Measurements from ENCODE around the gene LACC1.

LACC1 gene

DNA sequence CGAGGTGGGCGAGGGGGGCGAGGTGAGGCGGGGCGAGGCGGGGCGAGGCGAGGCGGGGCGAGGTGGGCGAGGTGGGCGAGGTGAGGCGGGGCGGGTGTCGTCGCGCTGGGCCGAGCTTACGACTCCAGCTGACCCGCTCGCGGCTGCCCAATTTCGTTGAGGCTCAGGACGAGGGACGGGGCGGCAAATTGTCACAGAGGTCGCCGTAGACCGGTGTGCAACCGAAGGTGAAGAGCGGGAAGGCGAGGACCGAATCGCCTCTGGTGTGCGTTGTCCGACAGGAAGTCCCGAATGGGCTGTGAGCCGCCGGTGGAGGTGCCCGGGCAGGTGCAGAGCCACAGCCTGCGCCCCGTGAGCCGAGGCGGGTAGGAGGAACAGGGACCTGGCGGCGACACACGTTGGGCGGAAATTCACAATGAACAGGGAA, at the start of gene LACC1:
Gene LACC1 (plus strand): TSS at position 150 of the 427 bp plus-strand sequence. CDS start 1,082 bp downstream, outside the sequence.
- H3K27me3 ChIP-seq (replicated peaks) = no peaks in the 10 kb centered on the region
- in situ Hi-C loops (cut with HindIII; ENCODE audit: low pct_ligation_motif_present, low sequenced_read_pairs) = no loop called here
- no peak for DNase-seq
- TF ChIP-seq CTCF (IDR thresholded peaks at IDR 0.05; ENCODE audit: low read depth, low read length, missing control alignments) = no peak
- H3K27ac ChIP-seq = peak within 1 kb of the TSS; percentile 93
- H3K4me3 ChIP-seq (ENCODE audit: low read depth, low read length) = peak within 1 kb of the TSS; percentile 78
- no peaks in the 10 kb centered on the region for H3K36me3 ChIP-seq (replicated peaks)

GRCh38 chr13:43830497-43830881, 49.2 kb upstream of the LACC1 start:
- no peaks in the 10 kb centered on the region for H3K27me3 ChIP-seq (replicated peaks)
- peak overlapping the region; percentile 41 for H3K27ac ChIP-seq
- no peak for TF ChIP-seq CTCF (IDR thresholded peaks at IDR 0.05; ENCODE audit: low read depth, low read length, missing control alignments)
- H3K4me3 ChIP-seq (ENCODE audit: low read depth, low read length) = no peak overlapping the region
- DNase-seq = peak; percentile 43
- in situ Hi-C loops (cut with HindIII; ENCODE audit: low pct_ligation_motif_present, low sequenced_read_pairs) = no loop called here
- H3K36me3 ChIP-seq (replicated peaks) = no peaks in the 10 kb centered on the region

DNA sequence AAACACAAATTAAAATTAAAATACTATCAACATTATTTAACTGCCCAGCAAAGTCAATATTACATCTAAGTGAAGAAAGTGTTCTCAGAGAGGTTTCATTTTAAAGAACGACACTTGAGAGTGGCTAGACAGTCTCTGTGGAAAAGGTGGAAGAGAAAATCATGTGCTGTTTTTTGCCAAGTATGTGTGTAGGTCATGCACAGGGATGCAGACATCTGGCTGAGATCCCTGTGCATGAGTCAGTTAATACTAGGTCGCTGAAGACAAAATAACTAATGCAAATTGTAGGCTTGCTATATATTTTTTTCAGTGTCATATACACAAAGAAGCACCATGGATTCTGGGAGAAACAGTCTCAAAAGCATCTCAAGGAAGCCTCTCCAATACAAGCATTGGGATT, 48.6 kb upstream of the LACC1 start:
- H3K27ac ChIP-seq = peak overlapping the region; percentile 41
- H3K27me3 ChIP-seq (replicated peaks) = no peaks in the 10 kb centered on the region
- H3K36me3 ChIP-seq (replicated peaks) = no peaks in the 10 kb centered on the region
- peak; percentile 49 for DNase-seq
- TF ChIP-seq CTCF (IDR thresholded peaks at IDR 0.05; ENCODE audit: low read depth, low read length, missing control alignments) = no peak
- H3K4me3 ChIP-seq (ENCODE audit: low read depth, low read length) = no peak overlapping the region
- in situ Hi-C loops (cut with HindIII; ENCODE audit: low pct_ligation_motif_present, low sequenced_read_pairs) = no loop called here

DNA sequence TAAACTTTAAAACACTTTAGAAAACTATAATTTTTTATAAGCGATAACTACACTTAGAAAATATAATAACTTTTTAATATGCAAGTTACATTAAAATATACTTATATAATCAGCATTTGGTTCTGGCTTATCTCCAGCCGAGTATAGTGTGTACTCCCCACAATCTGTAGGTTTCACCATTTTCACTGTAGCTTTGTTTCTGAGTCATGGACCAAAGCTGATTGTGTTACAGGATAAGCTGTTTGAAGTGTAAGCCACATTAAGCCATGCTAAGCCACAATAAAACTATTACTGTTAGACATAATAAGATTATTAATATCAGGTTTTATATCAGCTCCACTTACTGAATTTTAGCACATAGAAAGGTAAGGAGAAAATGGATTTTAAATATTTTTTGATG, 44.0 kb upstream of the LACC1 start:
- DNase-seq = peak; percentile 54
- H3K27ac ChIP-seq = no peak overlapping the region
- no peaks in the 10 kb centered on the region for H3K27me3 ChIP-seq (replicated peaks)
- H3K36me3 ChIP-seq (replicated peaks) = no peaks in the 10 kb centered on the region
- H3K4me3 ChIP-seq (ENCODE audit: low read depth, low read length) = no peak overlapping the region
- in situ Hi-C loops (cut with HindIII; ENCODE audit: low pct_ligation_motif_present, low sequenced_read_pairs) = no loop called here
- TF ChIP-seq CTCF (IDR thresholded peaks at IDR 0.05; ENCODE audit: low read depth, low read length, missing control alignments) = no peak

GRCh38 chr13:43838909-43839308, 40.8 kb upstream of the LACC1 start:
- no peaks in the 10 kb centered on the region for H3K36me3 ChIP-seq (replicated peaks)
- no peak overlapping the region for H3K27ac ChIP-seq
- H3K27me3 ChIP-seq (replicated peaks) = no peaks in the 10 kb centered on the region
- no peak overlapping the region for H3K4me3 ChIP-seq (ENCODE audit: low read depth, low read length)
- in situ Hi-C loops (cut with HindIII; ENCODE audit: low pct_ligation_motif_present, low sequenced_read_pairs) = no loop called here
- no peak for TF ChIP-seq CTCF (IDR thresholded peaks at IDR 0.05; ENCODE audit: low read depth, low read length, missing control alignments)
- DNase-seq = no peak

GRCh38 chr13:43846496-43847158, 33.1 kb upstream of the LACC1 start:
- no peak overlapping the region for H3K27ac ChIP-seq
- no peaks in the 10 kb centered on the region for H3K36me3 ChIP-seq (replicated peaks)
- H3K4me3 ChIP-seq (ENCODE audit: low read depth, low read length) = no peak overlapping the region
- DNase-seq = no peak
- in situ Hi-C loops (cut with HindIII; ENCODE audit: low pct_ligation_motif_present, low sequenced_read_pairs) = no loop called here
- no peaks in the 10 kb centered on the region for H3K27me3 ChIP-seq (replicated peaks)
- TF ChIP-seq CTCF (IDR thresholded peaks at IDR 0.05; ENCODE audit: low read depth, low read length, missing control alignments) = no peak
